ENCODE data around the gene SV2B.

DNA sequence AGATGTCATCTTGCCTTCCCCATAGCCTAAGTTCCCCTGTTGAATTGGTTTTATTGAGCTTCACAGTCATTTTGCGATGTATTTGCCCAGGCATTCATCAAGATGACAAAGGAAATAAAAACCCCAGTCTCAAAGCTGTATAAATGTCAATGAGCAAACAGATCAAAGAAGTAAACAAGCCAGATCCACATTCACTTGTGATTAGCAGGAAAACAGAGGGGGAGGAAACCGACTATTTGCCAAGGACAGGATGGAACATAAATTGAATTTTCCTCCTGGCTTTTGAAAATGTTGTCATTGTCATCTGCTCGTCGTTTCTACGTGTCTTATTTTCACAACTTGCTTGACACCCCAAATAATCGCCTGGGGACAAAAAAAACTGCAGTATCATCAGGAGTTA is 83.5 kb downstream of the SV2B start:
- TF ChIP-seq CBX8 (IDR thresholded peaks at IDR 0.05) (no peak), ZSCAN20 (CRISPR knock-in tag; IDR thresholded peaks at IDR 0.05) (no peak), FOSL2 (IDR thresholded peaks at IDR 0.05) (no peak), FOSL2 (CRISPR knock-in tag; IDR thresholded peaks at IDR 0.05) (no peak), FOSB (CRISPR knock-in tag; IDR thresholded peaks at IDR 0.05) (no peak), KDM1A (IDR thresholded peaks at IDR 0.05; ENCODE audit: low read depth) (no peak), EP300 (IDR thresholded peaks at IDR 0.05) (no peak), RAD21 (conservative IDR thresholded peaks at IDR 0.05 in 1 of 2, IDR thresholded peaks at IDR 0.05 in 1 of 2) (no peak), POLR2A (IDR thresholded peaks at IDR 0.05; ENCODE audit: low read length) (no peak), TP53 (CRISPR knock-in tag; IDR thresholded peaks at IDR 0.05) (no peak), CHD4 (IDR thresholded peaks at IDR 0.05; ENCODE audit: borderline replicate concordance) (no peak), MAZ (IDR thresholded peaks at IDR 0.05; ENCODE audit: borderline replicate concordance, low read depth, low read length) (no peak), JUN (IDR thresholded peaks at IDR 0.05) (no peak), RNF2 (IDR thresholded peaks at IDR 0.05; ENCODE audit: borderline replicate concordance, low read depth) (no peak)
- TF ChIP-seq, protein P1, sequence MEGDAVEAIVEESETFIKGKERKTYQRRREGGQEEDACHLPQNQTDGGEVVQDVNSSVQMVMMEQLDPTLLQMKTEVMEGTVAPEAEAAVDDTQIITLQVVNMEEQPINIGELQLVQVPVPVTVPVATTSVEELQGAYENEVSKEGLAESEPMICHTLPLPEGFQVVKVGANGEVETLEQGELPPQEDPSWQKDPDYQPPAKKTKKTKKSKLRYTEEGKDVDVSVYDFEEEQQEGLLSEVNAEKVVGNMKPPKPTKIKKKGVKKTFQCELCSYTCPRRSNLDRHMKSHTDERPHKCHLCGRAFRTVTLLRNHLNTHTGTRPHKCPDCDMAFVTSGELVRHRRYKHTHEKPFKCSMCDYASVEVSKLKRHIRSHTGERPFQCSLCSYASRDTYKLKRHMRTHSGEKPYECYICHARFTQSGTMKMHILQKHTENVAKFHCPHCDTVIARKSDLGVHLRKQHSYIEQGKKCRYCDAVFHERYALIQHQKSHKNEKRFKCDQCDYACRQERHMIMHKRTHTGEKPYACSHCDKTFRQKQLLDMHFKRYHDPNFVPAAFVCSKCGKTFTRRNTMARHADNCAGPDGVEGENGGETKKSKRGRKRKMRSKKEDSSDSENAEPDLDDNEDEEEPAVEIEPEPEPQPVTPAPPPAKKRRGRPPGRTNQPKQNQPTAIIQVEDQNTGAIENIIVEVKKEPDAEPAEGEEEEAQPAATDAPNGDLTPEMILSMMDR (IDR thresholded peaks at IDR 0.05): no peak
